ENCODE measurements around the gene COL6A1. TPM values are rescaled to one million over a fixed set of nuclear protein-coding genes. Genes with fewer than 3 reads are reported as not detected.

The COL6A1 gene
- total RNA-seq, 2 donors from 2014 or later, result 814 to 1,189 TPM

GRCh38 chr21:46007492-46007868, 25.9 kb downstream of the COL6A1 start:
- Histone ChIP-seq H3K4me3 (no peak overlapping the region), H3K36me3 (peaks cover 15% of the 10 kb centered on the region), H3K9me3 (no peaks in the 10 kb centered on the region), H3K27ac (no peak overlapping the region), H3K27me3 (replicated peaks; ENCODE audit: insufficient read depth) (no peaks in the 10 kb centered on the region), H3K4me1 (ENCODE audit: control insufficient read depth in 1 of 2, low read depth in 2 of 2) (no peaks in the 10 kb centered on the region)
- no peak for TF ChIP-seq CTCF (IDR thresholded peaks at IDR 0.05)
- no peak for ATAC-seq (ENCODE audit: insufficient number of reproducible peaks, low FRiP score, low read depth)
- DNase-seq (ENCODE audit: low spot score), result no peak

GRCh38 chr21:46008893-46009621, 27.5 kb downstream of the COL6A1 start:
- TF ChIP-seq CTCF (IDR thresholded peaks at IDR 0.05), result no peak
- no peak overlapping the region for H3K27ac ChIP-seq
- H3K36me3 ChIP-seq, result peaks cover under 1% of the 10 kb centered on the region
- H3K9me3 ChIP-seq, result no peaks in the 10 kb centered on the region
- H3K27me3 ChIP-seq (replicated peaks; ENCODE audit: insufficient read depth), result no peaks in the 10 kb centered on the region
- H3K4me1 ChIP-seq (ENCODE audit: control insufficient read depth in 1 of 2, low read depth in 2 of 2), result no peaks in the 10 kb centered on the region
- no peak overlapping the region for H3K4me3 ChIP-seq
- DNase-seq (ENCODE audit: low spot score), result no peak
- ATAC-seq (ENCODE audit: insufficient number of reproducible peaks, low FRiP score, low read depth), result no peak

- DNase-seq (ENCODE audit: low spot score) (no peak), ATAC-seq (ENCODE audit: insufficient number of reproducible peaks, low FRiP score, low read depth) (no peak)
- H3K9me3 ChIP-seq, result no peaks in the 10 kb centered on the region
- H3K36me3 ChIP-seq, result no peaks in the 10 kb centered on the region
- no peaks in the 10 kb centered on the region for H3K4me1 ChIP-seq (ENCODE audit: control insufficient read depth in 1 of 2, low read depth in 2 of 2)
- H3K27me3 ChIP-seq (replicated peaks; ENCODE audit: insufficient read depth), result no peaks in the 10 kb centered on the region
- no peak overlapping the region for H3K4me3 ChIP-seq
- no peak for TF ChIP-seq CTCF (IDR thresholded peaks at IDR 0.05)
- no peak overlapping the region for H3K27ac ChIP-seq
Observed at GRCh38 chr21:46009951-46010705, 28.6 kb downstream of the COL6A1 start.

GRCh38 chr21:46011267-46011967, 29.8 kb downstream of the COL6A1 start:
- TF ChIP-seq CTCF (IDR thresholded peaks at IDR 0.05), result no peak
- Histone ChIP-seq H3K36me3 (no peaks in the 10 kb centered on the region), H3K9me3 (no peaks in the 10 kb centered on the region), H3K27ac (no peak overlapping the region), H3K4me3 (no peak overlapping the region), H3K27me3 (replicated peaks; ENCODE audit: insufficient read depth) (no peaks in the 10 kb centered on the region), H3K4me1 (ENCODE audit: control insufficient read depth in 1 of 2, low read depth in 2 of 2) (no peaks in the 10 kb centered on the region)
- no peak for DNase-seq (ENCODE audit: low spot score)
- no peak for ATAC-seq (ENCODE audit: insufficient number of reproducible peaks, low FRiP score, low read depth)

GRCh38 chr21:46012154-46012553, 30.6 kb downstream of the COL6A1 start:
- no peak for TF ChIP-seq CTCF (IDR thresholded peaks at IDR 0.05)
- ATAC-seq (ENCODE audit: insufficient number of reproducible peaks, low FRiP score, low read depth) (no peak), DNase-seq (ENCODE audit: low spot score) (no peak)
- H3K4me1 ChIP-seq (ENCODE audit: control insufficient read depth in 1 of 2, low read depth in 2 of 2), result no peaks in the 10 kb centered on the region
- H3K27ac ChIP-seq, result no peak overlapping the region
- no peaks in the 10 kb centered on the region for H3K27me3 ChIP-seq (replicated peaks; ENCODE audit: insufficient read depth)
- no peak overlapping the region for H3K4me3 ChIP-seq
- no peaks in the 10 kb centered on the region for H3K36me3 ChIP-seq
- no peaks in the 10 kb centered on the region for H3K9me3 ChIP-seq

Measured in thoracic aorta (tissue), 2 donors.